Transverse colon (tissue), 3 donors: ENCODE data around the gene RNF141.

ENCODE experiments used
- EP300 ChIP-seq: sonication (generic); formaldehyde crosslinking; IDR thresholded peaks from one replicate; pipeline ENCODE4 v1.6.1; 2017; ENCODE audit warnings: antibody characterized with exemption, low read depth
- POLR2A ChIP-seq: fragments of 450-650 bp; IDR thresholded peaks from one replicate; pipeline ENCODE4 v1.6.1; 2016; ENCODE audit warnings: antibody characterized with exemption, mild to moderate bottlenecking, moderate library complexity
- TF ChIP-seq, protein P1 (sequence below), 5 experiments: fragments of 200-600 bp in 3 of 5; fragments of 450-650 bp in 2 of 5; sonication (generic) in 3 of 5; IDR thresholded peaks; 1 replicate in 2 of 5; 2 replicates in 3 of 5; pipeline ENCODE4 v1.5.1; 2016 to 2017; ENCODE audit warnings: antibody characterized with exemption in 5 of 5, inconsistent platforms in 3 of 5, mild to moderate bottlenecking in 2 of 5, moderate library complexity in 1 of 5

DNA sequence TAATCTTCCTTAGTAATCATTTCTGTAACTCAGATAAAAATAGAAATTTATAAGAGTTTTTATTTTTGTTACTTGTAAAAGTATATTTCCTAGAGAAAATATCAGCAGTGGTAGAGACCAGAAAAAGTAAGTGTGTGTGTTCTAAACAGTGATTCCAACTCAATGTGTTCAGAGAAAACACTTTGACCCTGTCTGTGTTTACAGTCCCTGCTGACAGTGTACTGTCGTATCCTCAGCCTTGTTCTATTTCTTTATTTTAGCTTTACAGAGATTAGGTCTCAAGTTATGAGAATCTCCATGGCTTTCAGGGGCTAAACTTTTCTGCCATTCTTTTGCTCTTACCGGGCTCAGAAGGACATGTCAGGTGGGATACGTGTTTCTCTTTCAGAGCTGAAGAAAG, 17.3 kb upstream of the RNF141 start:
- TF ChIP-seq, protein P1, sequence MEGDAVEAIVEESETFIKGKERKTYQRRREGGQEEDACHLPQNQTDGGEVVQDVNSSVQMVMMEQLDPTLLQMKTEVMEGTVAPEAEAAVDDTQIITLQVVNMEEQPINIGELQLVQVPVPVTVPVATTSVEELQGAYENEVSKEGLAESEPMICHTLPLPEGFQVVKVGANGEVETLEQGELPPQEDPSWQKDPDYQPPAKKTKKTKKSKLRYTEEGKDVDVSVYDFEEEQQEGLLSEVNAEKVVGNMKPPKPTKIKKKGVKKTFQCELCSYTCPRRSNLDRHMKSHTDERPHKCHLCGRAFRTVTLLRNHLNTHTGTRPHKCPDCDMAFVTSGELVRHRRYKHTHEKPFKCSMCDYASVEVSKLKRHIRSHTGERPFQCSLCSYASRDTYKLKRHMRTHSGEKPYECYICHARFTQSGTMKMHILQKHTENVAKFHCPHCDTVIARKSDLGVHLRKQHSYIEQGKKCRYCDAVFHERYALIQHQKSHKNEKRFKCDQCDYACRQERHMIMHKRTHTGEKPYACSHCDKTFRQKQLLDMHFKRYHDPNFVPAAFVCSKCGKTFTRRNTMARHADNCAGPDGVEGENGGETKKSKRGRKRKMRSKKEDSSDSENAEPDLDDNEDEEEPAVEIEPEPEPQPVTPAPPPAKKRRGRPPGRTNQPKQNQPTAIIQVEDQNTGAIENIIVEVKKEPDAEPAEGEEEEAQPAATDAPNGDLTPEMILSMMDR (IDR thresholded peaks at IDR 0.05) = no peak
- TF ChIP-seq POLR2A = no peak
- TF ChIP-seq EP300 = no peak
